Kidney tubule cell (primary cell): Measurements from ENCODE around the gene FOXP2.

ENCODE experiments used
- DNase-seq: peaks from one replicate; pipeline ENCODE4 v3.0.0-alpha.2; 2018; ENCODE audit warnings: low spot score

Gene FOXP2

DNA sequence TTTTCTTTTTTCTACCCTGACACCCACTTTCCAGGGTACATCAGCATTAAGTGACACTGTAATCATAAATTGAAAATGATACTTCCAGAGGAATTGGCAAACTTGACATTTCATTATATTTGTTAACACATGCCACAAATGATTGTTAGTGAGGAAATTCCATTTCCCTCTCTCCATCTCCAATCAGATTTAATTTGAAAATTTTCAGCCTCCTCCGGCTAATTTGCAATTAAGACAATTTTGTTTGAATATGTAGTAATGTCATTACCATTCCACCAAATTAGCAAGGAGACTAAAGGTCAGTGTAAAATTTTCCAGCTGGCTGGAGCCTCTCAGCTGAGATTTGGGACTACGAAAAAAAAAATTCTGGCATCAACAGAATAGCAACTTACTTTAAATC lies 242.7 kb downstream of the FOXP2 start:
- no peak for DNase-seq

DNA sequence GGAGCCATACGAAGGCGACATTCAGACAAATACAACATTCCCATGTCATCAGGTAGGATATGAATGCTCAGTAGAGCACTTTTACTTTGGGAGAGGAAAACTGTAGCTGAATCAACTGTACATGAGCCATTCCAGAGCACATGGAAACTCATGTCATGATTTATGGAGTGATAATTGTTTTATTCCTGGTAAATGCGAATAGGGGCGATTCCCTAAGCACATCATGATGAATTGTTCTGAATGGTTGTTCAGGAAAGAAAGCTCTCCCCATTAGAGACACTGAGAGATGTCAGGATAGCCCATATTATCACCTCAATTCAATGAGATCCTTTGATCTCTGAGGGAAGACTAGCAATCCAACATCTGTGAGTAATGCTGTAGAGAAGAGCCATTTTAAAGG lies 243.6 kb downstream of the FOXP2 start:
- no peak for DNase-seq

DNA sequence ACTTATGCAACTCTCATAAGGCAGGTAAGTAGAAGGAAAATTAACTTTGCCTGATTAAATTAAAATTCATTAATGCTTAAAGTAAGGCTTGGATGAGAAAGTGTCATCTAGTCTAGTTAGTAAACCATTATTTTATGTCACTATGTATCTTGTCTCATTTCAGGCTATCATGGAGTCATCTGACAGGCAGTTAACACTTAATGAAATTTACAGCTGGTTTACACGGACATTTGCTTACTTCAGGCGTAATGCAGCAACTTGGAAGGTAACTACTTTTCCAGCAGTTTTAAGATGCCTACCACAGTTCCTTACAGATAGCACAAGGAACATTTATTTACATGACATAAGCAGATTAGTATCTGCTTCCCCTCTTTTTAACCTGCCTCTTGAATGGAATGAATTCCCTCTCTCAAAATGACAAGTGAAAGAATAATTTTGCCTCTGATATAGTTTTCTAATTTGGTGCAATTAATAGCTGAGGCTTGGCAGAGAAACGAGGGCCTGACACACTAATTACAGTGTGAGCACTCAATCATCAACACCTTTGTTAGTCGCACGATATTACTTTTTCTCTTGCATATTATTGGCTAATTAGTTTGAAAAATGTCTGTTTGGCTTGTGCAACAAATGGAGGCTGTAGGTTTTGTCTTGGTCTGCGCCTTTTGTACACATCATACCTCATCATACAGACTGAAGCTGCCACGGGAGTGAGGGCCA lies 245.0 kb downstream of the FOXP2 start:
- no peak for DNase-seq

- no peak for DNase-seq
Measured at GRCh38 chr7:114660126-114660486, 245.5 kb downstream of the FOXP2 start.

GRCh38 chr7:114660753-114661152 lies 246.1 kb downstream of the FOXP2 start:
- no peak for DNase-seq

- no peak for DNase-seq
Measured at GRCh38 chr7:114662002-114662677, 247.5 kb downstream of the FOXP2 start.

DNA sequence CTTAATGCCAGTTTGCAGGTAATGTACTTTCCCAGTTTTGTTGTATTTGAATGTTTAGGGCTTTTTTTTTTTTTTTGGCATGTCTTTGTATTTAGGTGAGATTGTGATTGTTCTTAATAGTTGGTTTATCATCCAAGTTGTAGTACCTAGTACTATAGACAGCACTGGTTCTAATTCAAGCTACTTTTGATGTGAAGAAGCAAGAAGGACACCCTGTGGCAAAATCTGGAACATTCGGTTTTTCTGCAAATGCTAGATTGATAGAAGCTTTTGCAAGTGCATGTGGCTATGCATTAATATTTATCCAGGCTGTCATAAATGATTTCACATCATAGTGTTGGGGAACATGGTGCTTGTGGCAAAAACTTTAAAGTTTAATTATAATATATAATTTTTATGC lies 248.9 kb downstream of the FOXP2 start:
- DNase-seq = peak; percentile 34

GRCh38 chr7:114670676-114671075 lies 256.1 kb downstream of the FOXP2 start:
- no peak for DNase-seq

- no peak for DNase-seq
Measured at GRCh38 chr7:114671563-114672123, 257.0 kb downstream of the FOXP2 start.

DNA sequence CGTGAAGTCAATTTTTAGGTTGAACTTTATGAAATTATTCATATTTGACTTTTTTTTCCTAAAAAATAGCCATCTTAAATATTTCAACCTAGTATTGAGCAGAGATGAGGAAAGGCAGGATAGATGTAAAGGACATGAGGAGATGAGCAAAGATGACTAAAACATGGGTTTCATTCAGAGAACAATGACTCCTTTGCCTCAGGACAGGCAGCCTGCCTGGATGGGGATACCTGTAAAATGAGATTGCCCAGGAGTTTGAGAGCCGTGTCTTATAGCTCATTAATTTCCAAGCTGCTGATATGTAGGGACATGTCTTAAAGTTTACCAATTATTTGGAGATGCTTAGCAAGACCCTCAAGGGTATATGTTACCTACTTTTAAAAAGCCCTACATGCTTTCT lies 263.5 kb downstream of the FOXP2 start:
- no peak for DNase-seq

DNA sequence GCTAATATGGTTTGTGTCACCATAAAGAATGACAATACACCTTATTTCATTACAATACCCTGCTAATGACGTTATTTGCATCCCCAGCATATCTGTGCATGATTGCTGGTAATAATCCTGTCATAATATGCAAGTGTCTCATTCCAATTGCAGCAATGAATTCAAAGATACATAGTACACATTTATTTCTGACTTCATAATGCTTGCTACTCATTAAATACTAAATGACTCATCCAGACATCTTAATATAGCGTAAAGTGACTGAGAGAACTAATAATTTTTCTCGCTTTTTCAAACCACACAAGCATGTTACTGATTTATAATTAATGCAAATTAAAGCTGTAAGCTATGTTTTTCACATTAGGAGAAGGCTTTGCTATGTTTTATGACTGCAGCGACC lies 272.6 kb downstream of the FOXP2 start:
- no peak for DNase-seq

- no peak for DNase-seq
Measured at GRCh38 chr7:114688443-114689055, 273.9 kb downstream of the FOXP2 start.

GRCh38 chr7:114689406-114689805 lies 274.8 kb downstream of the FOXP2 start:
- no peak for DNase-seq

GRCh38 chr7:114691605-114692004 lies 277.0 kb downstream of the FOXP2 start:
- no peak for DNase-seq

GRCh38 chr7:114695182-114695581 lies 280.6 kb downstream of the FOXP2 start:
- DNase-seq = no peak

DNA sequence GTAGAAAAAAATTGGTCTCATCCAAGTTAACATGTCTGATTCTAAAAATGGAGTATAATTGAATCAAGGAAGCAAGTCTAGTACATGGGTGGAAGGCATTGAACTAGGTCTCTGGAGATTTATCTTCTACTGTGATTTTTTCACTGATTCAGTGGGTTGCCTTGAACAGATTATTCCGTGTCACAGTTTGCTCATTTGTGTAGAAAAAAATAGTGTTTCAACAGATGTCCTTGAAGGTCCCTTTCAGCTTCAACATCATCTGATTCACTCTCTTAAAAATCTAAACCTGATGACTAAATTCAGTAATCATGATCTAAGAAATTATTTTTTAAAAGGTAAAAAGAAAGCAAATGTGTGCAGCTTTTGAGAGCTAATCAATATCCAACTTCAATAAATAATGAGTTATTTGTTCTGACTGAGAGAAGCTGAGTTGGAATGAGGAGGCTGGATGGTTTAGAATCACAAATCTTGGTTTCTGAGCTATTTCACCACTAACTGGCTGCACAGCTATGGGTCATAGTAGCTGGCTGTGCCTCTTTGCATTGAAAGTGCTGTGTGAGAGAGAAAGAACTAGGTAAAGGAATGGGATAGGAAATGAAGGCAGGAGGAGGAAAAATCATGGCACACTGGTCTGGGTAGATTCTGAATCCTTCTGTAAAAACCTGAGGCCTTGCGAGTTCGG lies 285.8 kb downstream of the FOXP2 start:
- DNase-seq = no peak

DNA sequence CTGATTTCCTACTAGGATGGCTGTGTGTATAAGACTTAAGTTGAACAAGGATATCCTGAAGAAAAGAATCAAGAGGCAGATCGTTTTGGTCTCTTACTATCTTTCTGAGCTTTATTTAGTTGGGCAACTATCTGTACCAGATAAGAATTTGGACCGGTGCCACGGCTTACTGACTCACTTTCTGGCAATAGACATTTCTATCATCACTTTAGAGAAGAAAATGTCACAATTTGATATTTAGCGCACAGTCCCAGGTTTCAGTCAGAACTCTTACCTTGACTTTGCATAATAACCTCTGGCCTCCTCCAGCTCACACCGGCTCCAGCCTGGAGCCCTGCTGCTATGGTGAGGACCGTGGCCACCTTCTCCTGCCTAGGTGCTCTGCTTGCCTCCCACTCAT lies 289.1 kb downstream of the FOXP2 start:
- DNase-seq = peak; percentile 13

GRCh38 chr7:114708646-114709045 lies 294.0 kb downstream of the FOXP2 start:
- DNase-seq = peak; percentile 48

GRCh38 chr7:114710499-114710898 lies 295.9 kb downstream of the FOXP2 start:
- DNase-seq = no peak

DNA sequence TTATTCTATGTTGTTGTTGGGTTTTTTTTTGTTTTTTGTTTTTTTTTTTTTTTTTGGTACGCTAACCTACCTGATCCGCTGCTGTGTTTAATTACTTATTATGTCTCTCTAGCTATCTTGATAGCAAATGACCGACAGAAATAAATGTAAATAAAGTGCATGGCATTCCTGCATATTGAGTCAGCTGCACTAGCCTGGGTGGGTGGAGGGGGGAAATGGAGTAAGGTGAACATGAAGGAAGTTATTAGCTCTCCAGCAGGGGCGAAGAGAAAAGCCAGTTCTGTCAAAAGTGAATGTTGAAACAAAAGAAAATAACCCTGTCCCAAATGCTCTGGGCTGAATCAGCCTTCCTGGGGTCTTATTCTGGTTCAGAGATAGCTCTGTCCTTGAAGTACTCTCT lies 296.6 kb downstream of the FOXP2 start:
- peak; percentile 53 for DNase-seq

DNA sequence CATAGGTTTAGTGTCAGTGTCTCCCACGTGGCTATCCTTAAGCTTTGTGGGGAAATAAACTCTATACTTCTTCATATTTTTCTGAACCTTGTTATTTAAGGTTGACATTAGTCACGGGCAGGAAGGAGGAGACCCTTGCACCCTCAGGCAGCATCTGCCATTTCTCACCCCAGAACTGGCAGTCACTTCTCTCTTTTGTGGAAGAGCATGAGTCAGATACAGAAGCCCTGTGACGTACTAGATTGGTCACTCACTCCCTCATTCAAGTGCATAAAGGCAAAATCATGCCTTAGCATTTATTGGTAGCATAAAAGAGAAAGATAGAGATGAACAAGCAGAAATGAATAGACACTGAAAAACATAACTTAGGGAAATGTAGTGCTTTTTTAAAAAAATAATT lies 301.3 kb downstream of the FOXP2 start:
- DNase-seq = no peak

GRCh38 chr7:114718861-114719260 lies 304.2 kb downstream of the FOXP2 start:
- DNase-seq = no peak

DNA sequence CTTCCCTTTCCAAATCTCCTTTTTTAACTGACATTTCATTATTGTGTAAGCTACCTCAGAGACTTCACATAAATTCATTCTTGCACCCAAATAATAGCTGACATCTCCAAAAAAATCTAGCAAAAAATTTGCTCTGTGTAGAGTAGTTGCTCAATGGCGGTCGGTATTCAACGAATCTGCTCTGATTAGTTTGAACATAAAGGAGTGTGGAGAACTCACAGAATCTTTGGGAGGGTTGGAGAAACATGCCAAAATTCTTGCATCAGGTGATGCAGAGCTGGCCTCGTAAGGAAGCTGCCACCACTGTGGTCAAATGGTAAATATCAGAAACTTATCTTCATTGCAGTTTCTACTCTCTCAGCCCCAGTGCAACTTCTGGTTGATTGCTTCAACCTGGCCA lies 306.1 kb downstream of the FOXP2 start:
- DNase-seq = no peak
